Liver (tissue), 9 donors: ENCODE measurements around the gene OR10H4. TPM values are rescaled to one million over a fixed set of nuclear protein-coding genes. Genes with fewer than 3 reads are reported as not detected.

Experiments
- DNase-seq: peaks from one replicate; pipeline ENCODE4 v3.0.0-alpha.2; 2017; ENCODE audit warnings: low spot score
- H3K27ac ChIP-seq, 2 donors: one replicate each; pipeline ENCODE4 v1.7.0; 2013; ENCODE audit warnings: inconsistent platforms in 2 of 2, low read length in 2 of 2, control low read depth in 1 of 2, low read depth in 1 of 2, mild to moderate bottlenecking in 1 of 2
- H3K27me3 ChIP-seq, 4 donors: one replicate each; pipeline versions ENCODE4 v1.6.1 to v1.7.0; 2013; ENCODE audit warnings: low read length in 3 of 4, inconsistent platforms in 1 of 4, mild to moderate bottlenecking in 1 of 4, moderate library complexity in 1 of 4; ENCODE audit not compliant: control insufficient read depth in 4 of 4, insufficient read depth in 4 of 4
- H3K36me3 ChIP-seq, 4 donors: one replicate each; pipeline versions ENCODE4 v1.6.1 to v1.7.0; 2013; ENCODE audit warnings: low read length in 3 of 4, mild to moderate bottlenecking in 3 of 4, low read depth in 1 of 4, moderate library complexity in 1 of 4; ENCODE audit not compliant: control insufficient read depth in 4 of 4, insufficient read depth in 3 of 4
- H3K4me1 ChIP-seq, 4 donors: one replicate each; pipeline versions ENCODE4 v1.6.1 to v1.7.0; 2013; ENCODE audit warnings: low read length in 3 of 4, mild to moderate bottlenecking in 3 of 4, moderate library complexity in 1 of 4; ENCODE audit not compliant: control insufficient read depth in 4 of 4, insufficient read depth in 4 of 4
- H3K4me3 ChIP-seq, 3 donors: one replicate each; pipeline versions ENCODE4 v1.6.1 to v1.7.0; 2013; ENCODE audit warnings: low read length in 3 of 3, control low read depth in 1 of 3, low read depth in 1 of 3, mild to moderate bottlenecking in 1 of 3
- H3K9ac ChIP-seq, 2 donors: one replicate each; pipeline ENCODE4 v1.7.0; 2013; ENCODE audit warnings: low read length in 2 of 2, mild to moderate bottlenecking in 2 of 2, moderate library complexity in 2 of 2, control low read depth in 1 of 2, low read depth in 1 of 2
- H3K9me3 ChIP-seq, 4 donors: one replicate each; pipeline versions ENCODE4 v1.6.1 to v1.7.0; 2013; ENCODE audit warnings: low read length in 3 of 4; ENCODE audit not compliant: control insufficient read depth in 4 of 4
- CTCF ChIP-seq: fragments of 150-350 bp; IDR thresholded peaks from 2 replicates; pipeline ENCODE4 v1.5.1; 2017; ENCODE audit warnings: improper control_type of control experiment, low read depth, low read length; ENCODE audit not compliant: missing input control
- EGR1 ChIP-seq, 2 donors: IDR thresholded peaks; 2 replicates each; pipeline ENCODE4 v1.6.1; 2016 to 2018; ENCODE audit warnings: antibody characterized with exemption in 2 of 2, low read depth in 2 of 2
- FOXA2 ChIP-seq: IDR thresholded peaks from 2 replicates; pipeline ENCODE4 v1.6.1; 2016; ENCODE audit warnings: antibody characterized with exemption
- GABPA ChIP-seq, 2 donors: IDR thresholded peaks in 1 of 2; conservative IDR thresholded peaks in 1 of 2; 2 replicates each; pipeline ENCODE4 v1.6.1; 2016; ENCODE audit warnings: antibody characterized with exemption in 2 of 2, mild to moderate bottlenecking in 1 of 2, moderate library complexity in 1 of 2
- HNF4A ChIP-seq, 2 donors: conservative IDR thresholded peaks; 2 replicates each; pipeline ENCODE4 v1.6.1; 2016; ENCODE audit warnings: antibody characterized with exemption in 2 of 2, mild to moderate bottlenecking in 2 of 2
- HNF4G ChIP-seq: IDR thresholded peaks from 2 replicates; pipeline ENCODE4 v1.6.1; 2016; ENCODE audit warnings: antibody characterized with exemption
- MAX ChIP-seq: IDR thresholded peaks from 2 replicates; pipeline ENCODE4 v1.6.1; 2016; ENCODE audit warnings: antibody characterized with exemption
- NR2F2 ChIP-seq: IDR thresholded peaks from 2 replicates; pipeline ENCODE4 v1.6.1; 2016; ENCODE audit warnings: antibody characterized with exemption
- RAD21 ChIP-seq, 2 donors: IDR thresholded peaks; 2 replicates each; pipeline ENCODE4 v1.6.1; 2016; ENCODE audit warnings: antibody characterized with exemption in 2 of 2, mild to moderate bottlenecking in 2 of 2
- REST ChIP-seq: IDR thresholded peaks from 2 replicates; pipeline ENCODE4 v1.6.1; 2016; ENCODE audit warnings: antibody characterized with exemption, mild to moderate bottlenecking
- RXRA ChIP-seq, 2 donors: IDR thresholded peaks; 2 replicates each; pipeline ENCODE4 v1.6.1; 2017 to 2018; ENCODE audit warnings: antibody characterized with exemption in 2 of 2, mild to moderate bottlenecking in 1 of 2
- SP1 ChIP-seq: IDR thresholded peaks from 2 replicates; pipeline ENCODE4 v1.6.1; 2018; ENCODE audit warnings: antibody characterized with exemption, mild to moderate bottlenecking
- YY1 ChIP-seq: IDR thresholded peaks from 2 replicates; pipeline ENCODE4 v1.6.1; 2016; ENCODE audit warnings: antibody characterized with exemption, mild to moderate bottlenecking
- ZBTB33 ChIP-seq: IDR thresholded peaks from 2 replicates; pipeline ENCODE4 v1.6.1; 2016; ENCODE audit warnings: antibody characterized with exemption
- WGBS: extraction: QIAGEN DNeasy Blood & Tissue Kit; methylation state at CpG from one replicate; pipeline ENCODE4 v1.1.7; 2013; 5-methylcytosine and 5-hydroxymethylcytosine counted together
- polyA plus RNA-seq, 2 donors: library from polyadenylated mRNA; stranded (reverse) in 1 of 2; unstranded in 1 of 2; fragments of 200-250 nt in 1 of 2; fragments of >200 nt in 1 of 2; fragmentation: Nextera tagmentation in 1 of 2; extraction: Ambion mirVana in 1 of 2; gene quantifications; one replicate each; pipeline versions ENCODE4 v1.2.1 to v1.2.3, GENCODE V29; 2013 to 2015
- total RNA-seq, 2 donors: library from RNA; depleted of rRNA; stranded (reverse); fragments of >200 nt; gene quantifications; one replicate each; pipeline ENCODE4 v1.2.3, GENCODE V29; 2014
- donor health status: healthy.
- donor health status: healthy.
- donor health status: healthy.
- donor health status: healthy.
- donor health status: healthy.

Gene OR10H4
- total and polyA plus RNA-seq, 4 donors: not detected

- Histone ChIP-seq H3K9ac (no peak overlapping the region), H3K9me3 (no peaks in the 10 kb centered on the region), H3K27me3 (no peaks in the 10 kb centered on the region), H3K27ac (no peak overlapping the region), H3K4me1 (peaks cover 4 to 16% (median 14%) of the 10 kb centered on the region in 4 donors), H3K4me3 (no peak overlapping the region), H3K36me3 (no peaks in the 10 kb centered on the region)
- 88% methylated on average over 2 of the region's 2 CpGs for WGBS
- no peak for DNase-seq
- TF ChIP-seq NR2F2: no peak
- TF ChIP-seq RAD21 (IDR thresholded peaks at IDR 0.05): no peak
- TF ChIP-seq HNF4G: no peak
- no peak for TF ChIP-seq FOXA2
- TF ChIP-seq HNF4A (conservative IDR thresholded peaks at IDR 0.05): no peak
- TF ChIP-seq ZBTB33: no peak
- no peak for TF ChIP-seq REST
- no peak for TF ChIP-seq MAX
- TF ChIP-seq RXRA (IDR thresholded peaks at IDR 0.05): no peak
- TF ChIP-seq SP1: no peak
- TF ChIP-seq EGR1 (IDR thresholded peaks at IDR 0.05; ENCODE audit: low read depth in 2 of 2): no peak
- no peak for TF ChIP-seq YY1
- TF ChIP-seq GABPA (IDR thresholded peaks at IDR 0.05 in 1 of 2, conservative IDR thresholded peaks at IDR 0.05 in 1 of 2): no peak
Measured at GRCh38 chr19:15936950-15937349, 11.9 kb upstream of the OR10H4 start.

GRCh38 chr19:15937771-15938170, 11.0 kb upstream of the OR10H4 start:
- H3K27me3 ChIP-seq: no peaks in the 10 kb centered on the region
- no peaks in the 10 kb centered on the region for H3K36me3 ChIP-seq
- H3K27ac ChIP-seq: no peak overlapping the region
- WGBS: 75% methylated on average over 2 of the region's 2 CpGs
- no peak for DNase-seq
- no peak overlapping the region for H3K9ac ChIP-seq
- no peaks in the 10 kb centered on the region for H3K9me3 ChIP-seq
- peaks cover 4 to 16% (median 14%) of the 10 kb centered on the region in 4 donors for H3K4me1 ChIP-seq
- H3K4me3 ChIP-seq: no peak overlapping the region
- no peak for TF ChIP-seq EGR1 (IDR thresholded peaks at IDR 0.05; ENCODE audit: low read depth in 2 of 2)

- H3K9ac ChIP-seq: no peak overlapping the region
- peaks cover 0 to 3% (median under 1%) of the 10 kb centered on the region in 4 donors for H3K9me3 ChIP-seq
- no peak overlapping the region for H3K4me3 ChIP-seq
- H3K27me3 ChIP-seq: no peaks in the 10 kb centered on the region
- H3K36me3 ChIP-seq: no peaks in the 10 kb centered on the region
- DNase-seq: no peak
- H3K4me1 ChIP-seq: no peaks in the 10 kb centered on the region
- WGBS: 72% methylated on average over 4 of the region's 4 CpGs
- TF ChIP-seq GABPA (IDR thresholded peaks at IDR 0.05 in 1 of 2, conservative IDR thresholded peaks at IDR 0.05 in 1 of 2): no peak
- no peak for TF ChIP-seq RAD21 (IDR thresholded peaks at IDR 0.05)
- TF ChIP-seq HNF4A (conservative IDR thresholded peaks at IDR 0.05): no peak
- no peak for TF ChIP-seq CTCF
- no peak for TF ChIP-seq ZBTB33
- H3K27ac ChIP-seq: no peak overlapping the region
Measured at GRCh38 chr19:15944401-15944800, 4.4 kb upstream of the OR10H4 start.
